OCI-LY1 (cell line): ENCODE data around the gene CCDC68.

Experiments
- EZH2 ChIP-seq: fragments of 200-600 bp; sonication (generic), shearing (Covaris generic); IDR thresholded peaks from 2 replicates; pipeline ENCODE4 v1.8.0; 2017; ENCODE audit warnings: borderline replicate concordance, mixed run types, mild to moderate bottlenecking, antibody characterized with exemption, low read length, moderate library complexity, mixed read lengths
- TF ChIP-seq, protein P1 (sequence below): fragments of 200-600 bp; sonication (generic), shearing (Covaris generic); IDR thresholded peaks from 2 replicates; pipeline ENCODE4 v1.5.1; 2017; ENCODE audit warnings: mild to moderate bottlenecking, antibody characterized with exemption, low read length, moderate library complexity, mixed read lengths

DNA sequence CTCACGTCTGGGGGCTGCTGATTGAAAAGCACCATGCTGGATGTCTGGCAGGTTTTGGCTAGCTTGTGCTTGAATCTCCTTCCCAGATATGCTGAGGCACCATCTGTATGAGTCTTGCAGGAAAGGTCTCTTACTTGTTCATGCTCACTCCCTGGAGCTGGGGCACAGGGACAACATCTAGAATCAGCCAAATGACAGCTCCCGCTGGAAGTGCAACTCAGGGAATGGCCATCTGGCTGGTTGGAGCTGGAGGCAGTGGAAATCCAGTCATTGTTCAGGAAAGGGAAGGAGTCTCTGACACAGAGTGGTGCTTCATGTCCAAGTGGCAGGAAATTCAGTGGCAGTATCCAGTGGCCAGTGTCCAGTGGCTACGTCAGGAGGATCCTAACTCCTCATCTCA is 9.7 kb downstream of the CCDC68 start:
- TF ChIP-seq EZH2 = no peak
- TF ChIP-seq, protein P1, sequence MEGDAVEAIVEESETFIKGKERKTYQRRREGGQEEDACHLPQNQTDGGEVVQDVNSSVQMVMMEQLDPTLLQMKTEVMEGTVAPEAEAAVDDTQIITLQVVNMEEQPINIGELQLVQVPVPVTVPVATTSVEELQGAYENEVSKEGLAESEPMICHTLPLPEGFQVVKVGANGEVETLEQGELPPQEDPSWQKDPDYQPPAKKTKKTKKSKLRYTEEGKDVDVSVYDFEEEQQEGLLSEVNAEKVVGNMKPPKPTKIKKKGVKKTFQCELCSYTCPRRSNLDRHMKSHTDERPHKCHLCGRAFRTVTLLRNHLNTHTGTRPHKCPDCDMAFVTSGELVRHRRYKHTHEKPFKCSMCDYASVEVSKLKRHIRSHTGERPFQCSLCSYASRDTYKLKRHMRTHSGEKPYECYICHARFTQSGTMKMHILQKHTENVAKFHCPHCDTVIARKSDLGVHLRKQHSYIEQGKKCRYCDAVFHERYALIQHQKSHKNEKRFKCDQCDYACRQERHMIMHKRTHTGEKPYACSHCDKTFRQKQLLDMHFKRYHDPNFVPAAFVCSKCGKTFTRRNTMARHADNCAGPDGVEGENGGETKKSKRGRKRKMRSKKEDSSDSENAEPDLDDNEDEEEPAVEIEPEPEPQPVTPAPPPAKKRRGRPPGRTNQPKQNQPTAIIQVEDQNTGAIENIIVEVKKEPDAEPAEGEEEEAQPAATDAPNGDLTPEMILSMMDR = no peak
